ENCODE data around the gene GZMB.
"Not testable (repeated sequence)": the region's sequence is repeated elsewhere in the genome, so short reads cannot be mapped to it uniquely, and the experiment has no call there.

Gene GZMB

GRCh38 chr14:24612196-24612595, 21.8 kb downstream of the GZMB start:
- peak overlapping the region; percentile 21 for H3K27ac Mint-ChIP-seq
- H3K27me3 Mint-ChIP-seq: no peaks in the 10 kb centered on the region
- no peaks in the 10 kb centered on the region for H3K36me3 Mint-ChIP-seq (ENCODE audit: low read depth)
- intact Hi-C loops (cut with micrococcal nuclease): no loop called here
- no peak overlapping the region for H3K4me3 Mint-ChIP-seq
- H3K4me1 Mint-ChIP-seq (ENCODE audit: low read depth): peaks cover 39% of the 10 kb centered on the region
- peaks cover 10% of the 10 kb centered on the region for H3K9me3 Mint-ChIP-seq

- Mint-ChIP-seq H3K4me3 (no peak within 1 kb of the TSS), H3K27me3 (peaks cover 2% of the 10 kb centered on the region), H3K27ac (no peak within 1 kb of the TSS), H3K4me1 (ENCODE audit: low read depth) (peaks cover 58% of the 10 kb centered on the region), H3K9me3 (peaks cover 10% of the 10 kb centered on the region), H3K36me3 (ENCODE audit: low read depth) (no peaks in the 10 kb centered on the region)
- intact Hi-C loops (cut with micrococcal nuclease): no loop called here
Measured at GRCh38 chr14:24609655-24610344, 24.2 kb downstream of the GZMB start, which contains the start of gene GZMH. Gene GZMH (minus strand): TSS chr14:24609685. CDS start chr14:24609613, 72 bp downstream.

DNA sequence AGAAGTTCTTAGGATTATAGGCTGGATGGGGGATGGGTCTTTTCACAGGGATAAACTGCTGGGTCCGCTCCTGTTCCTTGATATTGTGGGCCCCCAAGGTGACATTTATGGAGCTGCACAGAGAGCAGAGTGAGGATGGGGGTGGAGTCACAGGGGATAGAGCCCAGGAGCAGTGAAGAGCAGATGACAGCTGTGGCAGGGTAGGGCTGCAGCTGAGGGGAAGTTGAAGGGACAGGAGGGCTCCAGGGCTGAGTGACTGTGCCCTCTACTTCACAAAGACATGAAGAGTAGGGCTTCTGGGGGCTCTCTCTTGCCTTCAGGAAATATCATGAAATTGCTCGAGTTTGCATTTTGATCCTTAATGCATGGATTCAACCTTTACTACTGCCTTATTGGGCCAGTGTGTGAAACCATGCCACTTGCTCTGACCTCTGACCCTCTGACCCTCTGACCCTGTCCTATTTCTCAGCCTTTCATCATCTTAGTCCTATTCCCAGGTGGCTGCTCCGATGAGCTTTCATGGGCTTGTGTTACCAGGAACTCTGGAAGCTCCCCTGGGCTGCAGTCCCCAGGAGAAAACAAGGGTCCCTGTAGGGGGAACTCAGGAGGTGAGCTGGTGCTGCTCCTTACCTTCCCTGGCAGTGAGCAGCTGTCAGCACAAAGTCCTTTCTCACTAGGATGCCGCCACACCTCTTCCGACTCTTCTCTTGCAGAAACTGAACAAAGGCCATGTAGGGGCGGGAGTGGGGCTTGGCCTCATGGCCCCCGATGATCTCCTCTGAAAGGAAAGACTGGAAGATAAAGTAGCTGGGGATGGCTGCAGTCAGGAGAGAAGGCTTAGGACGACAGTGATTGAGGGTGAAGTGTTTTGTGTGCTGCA, 26.1 kb downstream of the GZMB start:
- Mint-ChIP-seq H3K36me3 (ENCODE audit: low read depth) (no peaks in the 10 kb centered on the region), H3K9me3 (peaks cover 7% of the 10 kb centered on the region), H3K27me3 (peaks cover 2% of the 10 kb centered on the region), H3K27ac (no peak overlapping the region), H3K4me1 (ENCODE audit: low read depth) (peaks cover 44% of the 10 kb centered on the region), H3K4me3 (no peak overlapping the region)
- intact Hi-C loops (cut with micrococcal nuclease): loop anchor here (2.0 kb wide), 1 partner anchor 71 kb away; no protein-coding TSS in a partner anchor

- no peaks in the 10 kb centered on the region for H3K36me3 Mint-ChIP-seq (ENCODE audit: low read depth)
- H3K27ac Mint-ChIP-seq: no peak overlapping the region
- no peaks in the 10 kb centered on the region for H3K9me3 Mint-ChIP-seq
- peaks cover 2% of the 10 kb centered on the region for H3K27me3 Mint-ChIP-seq
- intact Hi-C loops (cut with micrococcal nuclease): loop anchor here (2.0 kb wide), 1 partner anchor 72 kb away; no protein-coding TSS in a partner anchor
- peaks cover 36% of the 10 kb centered on the region for H3K4me1 Mint-ChIP-seq (ENCODE audit: low read depth)
- H3K4me3 Mint-ChIP-seq: no peak overlapping the region
Measured at GRCh38 chr14:24607081-24607480, 26.9 kb downstream of the GZMB start.

- Mint-ChIP-seq H3K27ac (no peak overlapping the region), H3K4me3 (no peak overlapping the region), H3K4me1 (ENCODE audit: low read depth) (peaks cover 31% of the 10 kb centered on the region), H3K9me3 (no peaks in the 10 kb centered on the region), H3K27me3 (peaks cover 2% of the 10 kb centered on the region), H3K36me3 (ENCODE audit: low read depth) (no peaks in the 10 kb centered on the region)
- intact Hi-C loops (cut with micrococcal nuclease): loop anchor here (2.0 kb wide), 1 partner anchor 73 kb away; no protein-coding TSS in a partner anchor
Measured at GRCh38 chr14:24606297-24606696, 27.7 kb downstream of the GZMB start.

- no peaks in the 10 kb centered on the region for H3K9me3 Mint-ChIP-seq
- no peaks in the 10 kb centered on the region for H3K36me3 Mint-ChIP-seq (ENCODE audit: low read depth)
- peaks cover 2% of the 10 kb centered on the region for H3K27me3 Mint-ChIP-seq
- intact Hi-C loops (cut with micrococcal nuclease): loop anchor here (2.0 kb wide), 1 partner anchor 73 kb away; no protein-coding TSS in a partner anchor
- no peak overlapping the region for H3K4me3 Mint-ChIP-seq
- peaks cover 35% of the 10 kb centered on the region for H3K4me1 Mint-ChIP-seq (ENCODE audit: low read depth)
- no peak overlapping the region for H3K27ac Mint-ChIP-seq
Measured at GRCh38 chr14:24605435-24606190, 28.4 kb downstream of the GZMB start.

GRCh38 chr14:24597403-24597802, 36.6 kb downstream of the GZMB start:
- Mint-ChIP-seq H3K36me3 (ENCODE audit: low read depth) (no peaks in the 10 kb centered on the region), H3K4me3 (no peak overlapping the region), H3K4me1 (ENCODE audit: low read depth) (peaks cover 19% of the 10 kb centered on the region), H3K27ac (no peak overlapping the region), H3K27me3 (no peaks in the 10 kb centered on the region), H3K9me3 (peaks cover 18% of the 10 kb centered on the region)
- intact Hi-C loops (cut with micrococcal nuclease): no loop called here

GRCh38 chr14:24595073-24595808, 38.7 kb downstream of the GZMB start:
- H3K4me3 Mint-ChIP-seq: no peak overlapping the region
- no peaks in the 10 kb centered on the region for H3K27me3 Mint-ChIP-seq
- H3K27ac Mint-ChIP-seq: no peak overlapping the region
- no peaks in the 10 kb centered on the region for H3K36me3 Mint-ChIP-seq (ENCODE audit: low read depth)
- H3K9me3 Mint-ChIP-seq: peaks cover 31% of the 10 kb centered on the region
- intact Hi-C loops (cut with micrococcal nuclease): no loop called here
- peaks cover 12% of the 10 kb centered on the region for H3K4me1 Mint-ChIP-seq (ENCODE audit: low read depth)

- H3K27me3 Mint-ChIP-seq; intact Hi-C loops (cut with micrococcal nuclease); H3K4me1 Mint-ChIP-seq (ENCODE audit: low read depth); H3K36me3 Mint-ChIP-seq (ENCODE audit: low read depth); H3K27ac Mint-ChIP-seq; H3K4me3 Mint-ChIP-seq: not testable (repeated sequence)
- peaks cover 54% of the 10 kb centered on the region for H3K9me3 Mint-ChIP-seq
Measured at GRCh38 chr14:24591004-24591403, 43.0 kb downstream of the GZMB start.

- Mint-ChIP-seq H3K9me3 (peaks cover 31% of the 10 kb centered on the region), H3K4me1 (ENCODE audit: low read depth) (peaks cover 10% of the 10 kb centered on the region)
- H3K27me3 Mint-ChIP-seq; H3K4me3 Mint-ChIP-seq; H3K27ac Mint-ChIP-seq; intact Hi-C loops (cut with micrococcal nuclease); H3K36me3 Mint-ChIP-seq (ENCODE audit: low read depth): not testable (repeated sequence)
Measured at GRCh38 chr14:24584402-24584801, 49.6 kb downstream of the GZMB start.

All from dendritic cell treated with granulocyte-macrophage colony-stimulating factor and Interleukin-4, amounts not matched to agents 40 ng/mL and 50 ng/mL, for 4 days (primary cell).